ENCODE data around the gene EXOC5. TPM values are rescaled to one million over a fixed set of nuclear protein-coding genes. Genes with fewer than 3 reads are reported as not detected.

Gene EXOC5
- total RNA-seq, 1 experiment from 2014 or later: 69.8 TPM

DNA sequence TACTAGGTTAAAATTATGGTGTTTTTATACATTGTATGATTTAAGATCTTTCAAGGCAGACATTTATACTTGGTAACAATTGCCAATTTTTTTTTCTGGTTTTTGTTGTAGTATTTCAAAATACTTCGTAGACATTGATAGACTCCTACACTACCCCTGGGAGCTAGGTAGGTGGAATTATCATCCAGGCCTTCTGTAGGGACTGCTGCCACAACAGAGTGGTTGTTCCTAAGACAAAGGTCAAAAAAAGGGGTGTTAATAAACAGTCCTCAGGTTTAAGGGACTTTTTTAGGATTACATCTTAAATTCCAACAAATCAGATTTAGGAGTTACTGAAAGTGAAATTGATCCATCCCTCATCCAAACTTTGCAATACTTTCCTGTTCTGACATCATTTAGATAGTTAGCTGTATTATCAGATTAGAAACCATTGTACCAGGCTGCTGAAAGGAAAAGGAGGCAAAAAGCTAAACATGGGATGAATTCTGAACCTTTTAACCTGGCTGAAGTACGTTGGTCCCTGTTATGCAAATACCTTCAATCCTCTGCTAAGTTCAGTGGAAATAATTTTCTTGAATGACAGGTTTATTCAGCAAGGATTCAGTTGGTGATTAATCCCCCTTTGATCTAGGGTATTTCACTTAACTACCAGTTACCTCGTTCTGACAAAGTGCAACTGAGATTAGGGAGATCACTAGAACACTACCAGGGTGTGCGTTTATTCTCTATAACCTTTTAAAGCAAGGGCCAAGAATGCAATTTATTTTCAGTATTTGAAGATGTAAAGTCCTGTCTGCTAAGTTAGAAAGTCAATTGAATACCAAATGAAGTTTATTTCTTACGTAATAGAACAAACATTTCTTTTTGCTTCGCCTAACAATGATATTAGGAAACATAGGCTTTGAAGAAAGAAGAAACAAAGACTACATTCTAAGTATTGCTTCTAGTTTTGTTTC is 23.3 kb upstream of the EXOC5 start:
- intact Hi-C loops (cut with micrococcal nuclease; ENCODE audit: unreplicated experiment): loop anchor here (1.0 to 10.0 kb wide), 4 partner anchors 24 to 627 kb away; partner anchors contain the start of genes AP5M1 and EXOC5

DNA sequence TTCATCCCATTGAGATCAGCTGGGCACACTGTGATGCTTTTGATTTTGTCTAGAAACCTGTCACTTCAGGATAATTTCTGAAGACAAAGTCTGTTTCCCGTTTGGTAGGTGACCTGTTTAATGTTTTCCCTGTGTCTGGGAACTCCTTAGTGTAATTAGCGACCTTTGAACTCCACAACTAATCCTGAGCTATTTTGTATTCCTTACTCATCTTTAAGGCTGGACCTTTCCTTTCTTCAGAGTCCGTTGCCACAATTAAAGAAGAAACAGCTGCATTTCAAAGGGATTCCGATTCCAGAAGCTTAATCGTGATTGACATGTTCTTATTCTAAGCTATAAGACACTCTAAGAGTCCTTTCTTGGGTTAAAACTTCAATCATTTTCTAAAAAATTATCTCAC is 22.0 kb upstream of the EXOC5 start:
- H3K4me1 ChIP-seq: peaks cover 29% of the 10 kb centered on the region
- TF ChIP-seq, protein P1, sequence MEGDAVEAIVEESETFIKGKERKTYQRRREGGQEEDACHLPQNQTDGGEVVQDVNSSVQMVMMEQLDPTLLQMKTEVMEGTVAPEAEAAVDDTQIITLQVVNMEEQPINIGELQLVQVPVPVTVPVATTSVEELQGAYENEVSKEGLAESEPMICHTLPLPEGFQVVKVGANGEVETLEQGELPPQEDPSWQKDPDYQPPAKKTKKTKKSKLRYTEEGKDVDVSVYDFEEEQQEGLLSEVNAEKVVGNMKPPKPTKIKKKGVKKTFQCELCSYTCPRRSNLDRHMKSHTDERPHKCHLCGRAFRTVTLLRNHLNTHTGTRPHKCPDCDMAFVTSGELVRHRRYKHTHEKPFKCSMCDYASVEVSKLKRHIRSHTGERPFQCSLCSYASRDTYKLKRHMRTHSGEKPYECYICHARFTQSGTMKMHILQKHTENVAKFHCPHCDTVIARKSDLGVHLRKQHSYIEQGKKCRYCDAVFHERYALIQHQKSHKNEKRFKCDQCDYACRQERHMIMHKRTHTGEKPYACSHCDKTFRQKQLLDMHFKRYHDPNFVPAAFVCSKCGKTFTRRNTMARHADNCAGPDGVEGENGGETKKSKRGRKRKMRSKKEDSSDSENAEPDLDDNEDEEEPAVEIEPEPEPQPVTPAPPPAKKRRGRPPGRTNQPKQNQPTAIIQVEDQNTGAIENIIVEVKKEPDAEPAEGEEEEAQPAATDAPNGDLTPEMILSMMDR (IDR thresholded peaks at IDR 0.05; ENCODE audit: insufficient read depth in 1 of 2, low read depth in 1 of 2, low read length in 1 of 2, severe bottlenecking in 1 of 2, unreplicated experiment in 1 of 2): no peak
- intact Hi-C loops (cut with micrococcal nuclease; ENCODE audit: unreplicated experiment): loop anchor here (5.0 to 10.0 kb wide), 3 partner anchors 73 to 626 kb away; no protein-coding TSS in a partner anchor
- Mint-ChIP-seq H3K4me3 (ENCODE audit: unreplicated experiment) (peak overlapping the region; percentile 47), H3K27me3 (ENCODE audit: insufficient read depth, unreplicated experiment) (no peaks in the 10 kb centered on the region), H3K9me3 (ENCODE audit: unreplicated experiment) (no peaks in the 10 kb centered on the region), H3K4me1 (ENCODE audit: low read depth, unreplicated experiment) (no peaks in the 10 kb centered on the region), H3K36me3 (ENCODE audit: insufficient read depth, unreplicated experiment) (peaks cover 5% of the 10 kb centered on the region), H3K27ac (ENCODE audit: unreplicated experiment) (no peak overlapping the region)
- POLR2A ChIA-PET: interaction anchor here (0.9 kb wide), 1 partner anchor 22 kb away, joined by 4 read pairs; the partner anchor contains the start of genes AP5M1 and EXOC5
- CTCF ChIA-PET: interaction anchor here (0.6 to 1.2 kb wide), 3 partner anchors 22 to 716 kb away, joined by 3 to 7 read pairs (median 7); partner anchors contain the start of genes AP5M1 and EXOC5
- H3K9me3 ChIP-seq: no peaks in the 10 kb centered on the region
- peak in 1 of 2 experiments; percentile 37 for DNase-seq
- no TSS peak for BruUV-seq (replicated peaks)
- no peak overlapping the region for H3K4me3 ChIP-seq (ENCODE audit: low read depth, low read length)
- no peaks in the 10 kb centered on the region for H3K36me3 ChIP-seq (ENCODE audit: control insufficient read depth, insufficient read depth, low read length)
- no peaks in the 10 kb centered on the region for H3K27me3 ChIP-seq (replicated peaks; ENCODE audit: control insufficient read depth, insufficient read depth, low read length)

More for the DNA sequence above, 23.3 kb upstream of the EXOC5 start:
- DNase-seq: peak in 1 of 2 experiments; percentile 46
- Mint-ChIP-seq H3K36me3 (ENCODE audit: insufficient read depth, unreplicated experiment) (peaks cover 5% of the 10 kb centered on the region), H3K4me1 (ENCODE audit: low read depth, unreplicated experiment) (no peaks in the 10 kb centered on the region), H3K27me3 (ENCODE audit: insufficient read depth, unreplicated experiment) (no peaks in the 10 kb centered on the region), H3K27ac (ENCODE audit: unreplicated experiment) (no peak overlapping the region), H3K9me3 (ENCODE audit: unreplicated experiment) (no peaks in the 10 kb centered on the region), H3K4me3 (ENCODE audit: unreplicated experiment) (no peak overlapping the region)
- Histone ChIP-seq H3K27me3 (replicated peaks; ENCODE audit: control insufficient read depth, insufficient read depth, low read length) (no peaks in the 10 kb centered on the region), H3K36me3 (ENCODE audit: control insufficient read depth, insufficient read depth, low read length) (no peaks in the 10 kb centered on the region), H3K4me3 (ENCODE audit: low read depth, low read length) (no peak overlapping the region), H3K4me1 (peaks cover 29% of the 10 kb centered on the region), H3K9me3 (no peaks in the 10 kb centered on the region)
- no TSS peak for BruUV-seq (replicated peaks)
- ChIA-PET CTCF (interaction anchor here (1.0 kb wide), 1 partner anchor 23 kb away, joined by 5 read pairs; the partner anchor contains the start of genes AP5M1 and EXOC5), POLR2A (interaction anchor here (0.8 kb wide), 1 partner anchor 24 kb away, joined by 3 read pairs; the partner anchor contains the start of genes AP5M1 and EXOC5)
- TF ChIP-seq, protein P1 (IDR thresholded peaks at IDR 0.05; ENCODE audit: insufficient read depth in 1 of 2, low read depth in 1 of 2, low read length in 1 of 2, severe bottlenecking in 1 of 2, unreplicated experiment in 1 of 2): no peak

DNA sequence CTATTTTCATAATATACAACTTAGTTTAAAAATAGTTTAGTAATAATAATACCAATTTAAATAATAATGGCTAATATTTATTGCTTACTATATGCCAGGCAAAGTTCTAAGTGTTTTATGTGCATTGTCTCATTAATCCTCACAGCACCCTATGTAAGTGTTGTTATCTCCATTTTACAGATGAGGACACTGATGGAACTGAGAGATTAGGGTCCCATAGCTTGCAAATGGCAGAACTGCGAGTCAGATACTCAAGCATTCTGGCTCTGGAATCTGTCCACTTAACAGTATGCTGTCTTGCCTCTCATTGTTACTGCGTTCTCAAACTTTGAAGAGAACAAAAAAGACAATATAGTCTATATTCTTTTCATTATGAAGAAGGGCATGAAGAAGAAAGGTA is 19.0 kb upstream of the EXOC5 start:
- H3K27ac Mint-ChIP-seq (ENCODE audit: unreplicated experiment): no peak overlapping the region
- no peak overlapping the region for H3K4me3 ChIP-seq (ENCODE audit: low read depth, low read length)
- BruUV-seq (replicated peaks): no TSS peak

More for the DNA sequence above, 19.0 kb upstream of the EXOC5 start:
- TF ChIP-seq, protein P1 (IDR thresholded peaks at IDR 0.05; ENCODE audit: insufficient read depth in 1 of 2, low read depth in 1 of 2, low read length in 1 of 2, severe bottlenecking in 1 of 2, unreplicated experiment in 1 of 2): no peak
- Mint-ChIP-seq H3K36me3 (ENCODE audit: insufficient read depth, unreplicated experiment) (peaks cover 18% of the 10 kb centered on the region), H3K4me1 (ENCODE audit: low read depth, unreplicated experiment) (no peaks in the 10 kb centered on the region), H3K27me3 (ENCODE audit: insufficient read depth, unreplicated experiment) (no peaks in the 10 kb centered on the region), H3K9me3 (ENCODE audit: unreplicated experiment) (no peaks in the 10 kb centered on the region), H3K4me3 (ENCODE audit: unreplicated experiment) (no peak overlapping the region)
- ChIA-PET CTCF (no interaction called here), POLR2A (no interaction called here)
- no peaks in the 10 kb centered on the region for H3K27me3 ChIP-seq (replicated peaks; ENCODE audit: control insufficient read depth, insufficient read depth, low read length)
- intact Hi-C loops (cut with micrococcal nuclease; ENCODE audit: unreplicated experiment): no loop called here
- peaks cover 27% of the 10 kb centered on the region for H3K4me1 ChIP-seq
- H3K36me3 ChIP-seq (ENCODE audit: control insufficient read depth, insufficient read depth, low read length): peaks cover 1% of the 10 kb centered on the region; the same call in 1 of the 2 replicates
- no peak for DNase-seq
- H3K9me3 ChIP-seq: no peaks in the 10 kb centered on the region
